SH-SY5Y (cell line): ENCODE results near the gene PRRX2.

Experiments
- GATA2 ChIP-seq: IDR thresholded peaks from 2 replicates; pipeline ENCODE4 v1.6.1; 2011; ENCODE audit warnings: mild to moderate bottlenecking, low read depth, low read length
- GATA3 ChIP-seq: IDR thresholded peaks from 2 replicates; pipeline ENCODE4 v1.6.1; 2011; ENCODE audit warnings: low read depth, mild to moderate bottlenecking, low read length, moderate library complexity

Gene PRRX2

DNA sequence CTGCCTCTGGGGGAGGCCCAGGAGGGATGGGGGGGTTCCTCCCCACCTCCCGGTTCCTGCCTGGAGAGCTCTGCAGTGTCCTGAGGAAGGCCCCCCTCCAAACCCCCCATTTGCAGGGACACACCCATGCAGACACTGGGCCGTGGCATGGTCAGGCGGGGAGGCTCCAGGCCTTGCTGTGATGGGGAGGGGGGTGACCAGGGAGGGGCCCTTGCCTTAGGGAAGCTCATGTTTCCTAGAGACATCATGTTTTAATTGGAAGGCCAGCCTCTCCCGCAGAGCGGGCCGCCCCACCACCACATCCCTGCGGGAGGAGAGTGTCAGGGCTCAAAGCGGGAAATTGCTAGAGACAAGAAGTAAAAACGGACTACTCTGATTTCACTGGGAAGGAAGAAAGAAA is 12.0 kb downstream of the PRRX2 start:
- TF ChIP-seq GATA3: no peak
- no peak for TF ChIP-seq GATA2

DNA sequence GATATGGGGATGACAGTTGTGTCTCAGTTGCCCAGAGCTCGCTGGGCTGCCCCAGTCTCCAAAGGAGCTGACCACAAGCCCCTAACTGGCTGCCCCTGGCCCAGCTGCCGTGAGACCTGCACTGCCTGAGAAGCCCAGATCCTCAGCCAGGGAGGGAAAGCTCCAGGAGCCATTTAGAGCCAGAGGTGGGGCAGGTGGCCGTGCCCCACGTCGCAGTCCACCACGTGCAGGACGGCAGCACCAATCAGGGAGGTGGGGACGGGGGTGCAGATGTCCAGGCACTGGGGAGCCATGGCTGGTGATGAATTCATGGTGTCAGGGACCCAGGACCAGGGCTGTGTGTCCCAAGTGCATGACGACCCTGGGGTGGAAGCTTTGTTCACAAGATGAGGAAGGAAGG is 13.4 kb downstream of the PRRX2 start:
- no peak for TF ChIP-seq GATA2

GRCh38 chr9:129679537-129679936 is 14.1 kb downstream of the PRRX2 start:
- no peak for TF ChIP-seq GATA3
- TF ChIP-seq GATA2: no peak

DNA sequence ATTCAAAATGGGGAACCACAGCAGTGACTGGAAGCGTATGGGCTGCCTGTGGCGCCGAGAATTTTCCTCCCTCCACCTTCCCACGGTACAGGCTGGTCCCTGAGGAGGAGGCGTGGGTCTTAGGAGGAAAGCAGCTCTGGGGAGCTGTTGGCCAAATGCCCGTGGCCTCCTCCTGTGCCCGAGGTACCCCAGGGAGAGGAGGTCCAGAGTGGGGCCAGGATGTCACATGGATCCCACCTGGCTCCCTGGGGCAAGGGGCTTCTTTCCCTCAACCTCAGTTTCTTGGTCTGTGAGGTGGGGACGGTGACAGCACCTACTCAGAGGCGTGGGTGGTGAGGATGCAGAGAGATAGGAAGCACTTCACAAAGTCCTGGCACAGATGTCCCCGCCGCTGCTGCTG is 16.5 kb downstream of the PRRX2 start:
- TF ChIP-seq GATA2: no peak
- TF ChIP-seq GATA3: no peak

DNA sequence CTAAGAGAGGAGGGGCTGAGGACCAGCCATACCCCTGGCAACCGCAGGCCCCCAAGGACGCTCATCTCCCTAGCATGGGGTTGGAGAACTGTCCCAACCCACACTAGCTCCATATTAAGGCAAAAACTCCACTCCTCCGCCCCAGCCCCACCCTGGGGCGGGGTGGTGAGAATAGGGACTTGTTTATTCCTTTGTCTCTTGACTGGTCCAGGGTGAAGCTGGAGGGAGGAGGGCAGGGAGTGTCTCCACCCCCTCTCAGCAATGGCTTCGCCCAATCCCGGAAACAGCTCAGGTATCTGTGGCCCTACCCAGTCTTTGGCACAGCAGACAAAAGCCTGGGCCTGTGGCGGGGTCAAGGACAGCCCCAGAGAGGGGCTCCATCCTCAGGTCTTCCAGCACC is 16.9 kb downstream of the PRRX2 start:
- no peak for TF ChIP-seq GATA2

DNA sequence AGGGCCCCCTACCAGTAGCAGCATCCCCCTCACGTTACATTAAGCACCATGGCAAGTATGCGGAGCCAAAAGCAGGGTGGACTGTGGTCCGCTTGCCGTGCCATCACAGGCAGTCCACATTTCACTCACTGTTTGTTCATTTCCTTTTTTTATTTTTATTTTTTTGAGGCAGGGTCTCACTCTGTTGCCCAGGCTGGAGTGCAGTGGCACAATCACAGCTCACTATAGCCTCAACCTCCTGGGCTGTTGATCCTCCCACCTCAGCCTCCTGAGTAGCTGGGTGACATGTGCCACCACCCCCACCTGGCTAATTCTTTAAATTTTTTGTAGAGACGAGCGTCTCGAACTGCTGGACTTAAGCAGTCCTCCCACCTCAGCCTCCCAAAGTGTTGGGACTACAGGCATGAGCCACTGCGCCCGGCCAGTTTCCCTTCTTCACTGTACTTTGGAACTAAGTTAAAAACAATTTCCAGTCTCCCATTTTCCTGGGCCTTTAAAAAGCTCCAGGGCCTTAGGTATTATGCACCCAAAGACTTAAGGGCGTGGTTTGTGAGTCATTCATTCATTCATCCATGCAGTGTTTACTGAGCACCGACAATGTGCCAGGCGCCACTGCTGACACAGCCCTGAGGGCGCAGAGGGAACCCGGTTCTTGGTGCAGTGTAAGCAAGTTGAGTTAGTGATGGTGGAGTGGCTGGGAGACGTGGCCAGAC is 19.9 kb downstream of the PRRX2 start:
- TF ChIP-seq GATA3: no peak
- no peak for TF ChIP-seq GATA2

- TF ChIP-seq GATA3 (no peak), GATA2 (no peak)
These were observed 20.4 kb downstream of the PRRX2 start for GRCh38 chr9:129685933-129686259.

DNA sequence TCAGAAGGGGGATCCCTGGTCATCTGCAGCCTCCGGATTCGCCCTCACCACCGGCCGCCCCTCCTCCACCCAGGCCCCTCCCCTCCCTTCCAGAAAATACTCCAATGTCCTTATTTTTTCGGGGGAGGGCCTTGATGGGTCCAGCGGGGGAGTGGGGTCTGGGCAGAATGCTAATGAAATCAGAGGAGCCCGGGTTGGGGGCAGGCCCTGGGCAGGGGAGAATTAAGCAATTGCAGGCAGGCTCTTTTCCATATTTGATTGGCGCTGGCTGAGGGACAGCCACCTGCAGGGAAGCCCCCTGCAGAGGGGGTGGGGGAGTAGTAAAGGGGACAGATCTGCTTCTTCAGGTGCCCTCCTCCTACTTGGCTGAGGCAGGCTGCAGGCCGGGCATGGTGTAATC is 21.3 kb downstream of the PRRX2 start:
- no peak for TF ChIP-seq GATA2
- TF ChIP-seq GATA3: no peak

- TF ChIP-seq GATA3 (no peak), GATA2 (no peak)
These were observed 21.9 kb downstream of the PRRX2 start for GRCh38 chr9:129687391-129687790.

DNA sequence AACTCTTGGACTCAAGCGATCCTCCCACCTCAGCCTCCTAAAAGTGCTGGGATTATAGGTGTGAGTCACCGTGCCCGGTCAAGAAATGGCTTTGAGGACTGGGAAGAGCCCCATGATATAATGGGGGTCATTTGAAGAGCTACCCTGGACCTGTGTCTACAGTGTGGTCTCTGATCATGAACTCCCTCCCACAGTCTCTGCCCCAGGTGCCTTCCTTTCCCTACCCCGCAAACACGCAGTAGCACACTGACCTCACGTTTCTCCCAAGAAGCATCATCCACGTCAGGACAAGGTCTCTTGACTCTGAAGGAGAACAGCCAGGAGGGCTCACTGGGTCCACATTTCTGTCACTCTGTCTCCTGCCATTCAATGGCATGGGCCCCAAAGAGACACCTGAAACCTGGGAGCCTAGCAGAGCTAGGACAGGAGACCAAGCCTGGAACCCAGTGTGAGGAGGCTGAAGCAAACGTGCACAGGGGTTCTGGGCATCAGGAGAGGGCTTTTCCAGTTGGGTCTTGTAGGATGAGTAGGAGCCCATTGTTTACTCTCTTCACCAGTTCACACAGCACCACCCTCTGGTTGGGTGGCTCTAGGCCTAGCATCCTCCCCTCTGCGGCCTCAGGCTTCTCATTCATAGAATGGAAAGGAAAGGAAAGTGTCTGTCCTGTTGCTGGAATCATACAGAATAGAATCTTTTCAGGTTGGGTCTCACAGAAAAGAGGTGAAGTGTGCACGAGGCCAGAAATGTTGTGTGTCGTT is 23.0 kb downstream of the PRRX2 start:
- no peak for TF ChIP-seq GATA3
- TF ChIP-seq GATA2: no peak

DNA sequence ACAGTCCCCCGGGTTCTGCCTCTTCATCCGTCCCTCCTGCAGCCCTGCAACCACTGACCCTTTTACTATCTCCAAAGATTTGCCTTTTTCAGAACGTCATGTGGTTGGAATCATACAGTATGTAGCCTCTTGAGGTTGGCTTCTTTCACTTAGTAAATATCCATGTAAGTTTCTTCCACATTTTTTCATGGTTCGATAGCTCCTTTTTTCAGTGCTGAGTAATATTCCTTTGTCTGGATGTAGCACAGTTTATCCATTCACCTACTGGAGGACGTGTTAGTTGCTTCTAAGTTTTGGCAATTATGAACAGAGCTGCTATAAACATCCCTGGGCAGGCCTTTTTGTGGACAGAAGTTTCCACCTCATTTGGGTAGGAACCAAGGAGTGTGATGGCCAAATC is 27.1 kb downstream of the PRRX2 start:
- TF ChIP-seq GATA2 (no peak), GATA3 (no peak)

DNA sequence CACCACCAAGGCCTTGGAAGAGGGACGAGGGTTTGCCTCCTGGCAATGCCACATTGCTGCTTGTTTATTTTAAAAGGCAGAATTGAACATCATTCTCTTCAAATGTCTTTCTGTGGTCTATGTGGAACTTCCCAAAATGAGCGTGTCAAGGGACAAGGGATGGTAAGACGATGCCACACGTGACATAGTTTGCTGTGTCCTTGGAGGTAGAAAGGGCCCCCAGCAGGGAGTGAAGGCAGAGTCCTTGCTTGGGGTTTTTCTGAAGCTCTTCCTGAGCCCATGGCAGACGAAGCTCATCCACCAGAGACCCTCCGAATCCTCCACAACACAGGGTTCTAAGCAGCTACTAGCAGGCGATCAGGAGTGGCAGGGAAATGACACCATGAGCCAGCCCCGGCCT is 28.3 kb downstream of the PRRX2 start:
- no peak for TF ChIP-seq GATA2
- TF ChIP-seq GATA3: no peak

GRCh38 chr9:129694243-129694646 is 28.8 kb downstream of the PRRX2 start:
- TF ChIP-seq GATA3 (no peak), GATA2 (no peak)

DNA sequence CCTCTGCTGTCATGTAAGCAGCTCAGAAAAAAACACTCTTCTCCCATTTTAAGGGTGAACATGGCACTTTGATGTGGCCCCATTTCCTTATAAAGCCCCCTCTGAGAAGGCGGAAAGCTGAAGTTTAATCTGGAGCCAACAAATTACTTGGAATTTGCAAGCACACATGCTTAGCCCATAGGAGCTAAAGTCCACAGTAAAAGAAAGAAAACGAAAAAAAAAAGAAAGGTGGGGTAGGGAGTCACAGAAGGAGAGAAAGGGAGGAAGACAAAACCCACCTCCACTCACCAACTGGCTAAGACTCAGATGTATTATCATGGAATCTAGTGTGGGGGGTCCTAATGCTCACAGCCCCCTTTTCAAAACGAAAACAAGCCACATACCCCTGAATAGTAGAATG is 30.4 kb downstream of the PRRX2 start:
- TF ChIP-seq GATA2: no peak
- TF ChIP-seq GATA3: no peak

DNA sequence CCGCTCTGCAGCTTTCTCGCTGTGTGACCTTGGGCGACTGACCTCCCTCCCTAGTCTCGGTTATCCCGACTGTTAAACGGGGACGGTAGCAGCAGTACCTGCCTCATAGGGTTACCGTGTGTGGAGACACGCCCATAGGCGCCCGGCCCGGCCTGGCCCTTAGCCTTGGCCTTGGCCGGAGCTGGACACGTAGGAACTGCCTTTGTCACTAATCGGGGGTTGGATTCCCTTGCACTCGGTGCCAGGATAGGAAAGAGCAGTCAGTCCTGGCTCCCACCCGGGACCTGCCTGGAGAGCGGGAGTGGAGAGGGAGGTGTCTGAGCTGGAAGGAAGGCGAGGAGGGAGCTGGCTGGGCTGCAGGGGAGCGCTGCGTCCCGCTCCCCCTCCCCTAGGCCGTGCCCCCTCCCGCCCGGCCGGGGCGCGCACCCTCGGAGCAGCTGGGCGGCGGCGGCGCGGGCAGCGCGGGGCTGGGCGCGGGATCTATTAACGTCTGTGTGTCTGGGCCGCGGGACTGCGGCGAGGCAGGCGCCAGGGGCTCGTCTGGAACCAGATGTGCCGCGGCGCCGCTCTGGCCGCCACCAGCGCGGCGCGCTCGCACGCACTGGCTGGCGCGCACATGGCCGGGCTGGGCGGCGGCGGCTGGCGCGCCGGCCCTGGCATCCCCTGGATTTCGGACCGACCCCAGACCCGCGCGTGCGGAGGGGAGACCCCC is 31.7 kb downstream of the PRRX2 start:
- TF ChIP-seq GATA2: no peak
- no peak for TF ChIP-seq GATA3

GRCh38 chr9:129697656-129698253 is 32.3 kb downstream of the PRRX2 start:
- no peak for TF ChIP-seq GATA2
- TF ChIP-seq GATA3: no peak
